ENCODE data around the gene MLKL. TPM values are rescaled to one million over a fixed set of nuclear protein-coding genes. Genes with fewer than 3 reads are reported as not detected.

Gene MLKL
- total RNA-seq, 3 donors from 2014 or later: 13.3 to 22.6 (median 14.9) TPM

DNA sequence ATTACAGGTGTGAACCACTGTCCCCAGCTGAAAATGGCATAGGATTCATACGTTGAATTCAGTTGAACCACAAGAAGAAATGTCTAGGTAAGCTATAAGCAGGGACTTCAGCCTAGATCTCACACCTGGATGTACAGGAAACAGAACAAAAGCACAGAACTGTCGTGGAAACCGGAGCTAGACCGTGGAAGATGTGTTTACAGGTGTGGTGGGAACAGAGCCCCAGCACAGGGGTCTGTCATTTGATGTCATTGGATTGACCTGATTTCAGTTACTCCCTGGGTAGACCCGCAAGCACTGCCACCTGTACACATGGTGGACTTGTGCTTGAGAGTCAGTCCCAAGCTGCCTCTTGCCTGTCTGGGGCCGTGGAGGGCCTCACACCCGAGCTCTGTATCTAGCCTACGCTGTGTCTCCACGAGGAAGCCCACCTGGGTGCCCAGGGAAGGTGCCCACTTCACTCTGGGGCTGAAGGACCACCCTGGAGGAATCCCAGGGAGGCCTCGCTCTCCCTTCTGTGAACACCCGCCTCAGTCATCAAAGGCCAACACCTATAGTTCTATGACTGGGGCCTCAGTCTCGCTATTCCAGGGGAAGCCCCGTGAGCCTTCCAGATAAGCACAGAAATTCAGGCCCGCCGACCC is 32.2 kb upstream of the MLKL start:
- no peak overlapping the region for H3K27ac ChIP-seq
- TF ChIP-seq POLR2AphosphoS5 (IDR thresholded peaks at IDR 0.05) (no peak), POLR2A (IDR thresholded peaks at IDR 0.05) (no peak)
- TF ChIP-seq, protein P1, sequence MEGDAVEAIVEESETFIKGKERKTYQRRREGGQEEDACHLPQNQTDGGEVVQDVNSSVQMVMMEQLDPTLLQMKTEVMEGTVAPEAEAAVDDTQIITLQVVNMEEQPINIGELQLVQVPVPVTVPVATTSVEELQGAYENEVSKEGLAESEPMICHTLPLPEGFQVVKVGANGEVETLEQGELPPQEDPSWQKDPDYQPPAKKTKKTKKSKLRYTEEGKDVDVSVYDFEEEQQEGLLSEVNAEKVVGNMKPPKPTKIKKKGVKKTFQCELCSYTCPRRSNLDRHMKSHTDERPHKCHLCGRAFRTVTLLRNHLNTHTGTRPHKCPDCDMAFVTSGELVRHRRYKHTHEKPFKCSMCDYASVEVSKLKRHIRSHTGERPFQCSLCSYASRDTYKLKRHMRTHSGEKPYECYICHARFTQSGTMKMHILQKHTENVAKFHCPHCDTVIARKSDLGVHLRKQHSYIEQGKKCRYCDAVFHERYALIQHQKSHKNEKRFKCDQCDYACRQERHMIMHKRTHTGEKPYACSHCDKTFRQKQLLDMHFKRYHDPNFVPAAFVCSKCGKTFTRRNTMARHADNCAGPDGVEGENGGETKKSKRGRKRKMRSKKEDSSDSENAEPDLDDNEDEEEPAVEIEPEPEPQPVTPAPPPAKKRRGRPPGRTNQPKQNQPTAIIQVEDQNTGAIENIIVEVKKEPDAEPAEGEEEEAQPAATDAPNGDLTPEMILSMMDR (IDR thresholded peaks at IDR 0.05): no peak
- H3K9me3 ChIP-seq: no peaks in the 10 kb centered on the region

DNA sequence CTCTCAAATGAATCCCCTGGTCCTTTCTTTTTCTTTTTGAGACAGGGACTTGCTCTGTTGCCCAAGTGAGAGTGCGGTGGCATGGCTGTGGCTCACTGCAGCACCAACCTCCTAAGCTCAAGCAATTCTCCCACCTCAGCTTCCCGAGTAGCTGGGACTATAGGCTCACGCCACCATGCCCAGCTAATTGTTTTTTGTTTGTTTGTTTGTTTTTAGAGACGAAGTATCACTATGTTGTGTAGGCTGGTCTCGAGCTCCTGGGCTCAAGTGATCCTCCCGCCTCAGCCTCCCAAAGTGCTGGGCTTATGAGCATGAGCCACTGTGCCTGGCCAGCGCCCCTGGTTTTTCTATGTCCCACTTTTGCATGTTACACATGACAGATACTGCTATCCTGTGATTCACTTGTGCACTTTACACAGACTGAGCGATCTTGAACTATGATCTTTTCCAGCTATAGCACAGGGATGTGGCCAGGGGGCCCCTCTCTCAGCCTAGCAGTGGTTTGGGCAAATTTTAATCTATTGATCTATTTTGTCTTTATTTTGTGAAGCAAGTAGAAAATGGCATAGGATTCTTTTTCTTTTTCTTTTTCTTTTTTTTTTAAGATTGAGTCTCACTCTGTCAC is 31.3 kb upstream of the MLKL start:
- TF ChIP-seq, protein P1 (IDR thresholded peaks at IDR 0.05): no peak
- no peak for TF ChIP-seq POLR2AphosphoS5 (IDR thresholded peaks at IDR 0.05)
- no peak for TF ChIP-seq POLR2A (IDR thresholded peaks at IDR 0.05)
- H3K9me3 ChIP-seq: peaks cover 3 to 4% of the 10 kb centered on the region in 2 donors
- H3K27ac ChIP-seq: peak overlapping the region in 1 of 2 donors; percentile 70
- intact Hi-C loops (cut with DNase I; ENCODE audit: low total_unique reads): loop anchor here (10.0 kb wide), 1 partner anchor 597 kb away; no protein-coding TSS in a partner anchor
- H3K36me3 ChIP-seq: no peaks in the 10 kb centered on the region
- peaks cover 0 to 11% of the 10 kb centered on the region in 2 donors for H3K4me1 ChIP-seq
- DNase-seq (ENCODE audit: low spot score in 2 of 2): no peak
- no peaks in the 10 kb centered on the region for H3K27me3 ChIP-seq
- no peak overlapping the region for H3K4me3 ChIP-seq

More for the DNA sequence above, 32.2 kb upstream of the MLKL start:
- intact Hi-C loops (cut with DNase I; ENCODE audit: low total_unique reads): loop anchor here (10.0 kb wide), 1 partner anchor 598 kb away; no protein-coding TSS in a partner anchor
- no peak for DNase-seq (ENCODE audit: low spot score in 2 of 2)
- H3K4me3 ChIP-seq: no peak overlapping the region
- peaks cover 0 to 11% of the 10 kb centered on the region in 2 donors for H3K4me1 ChIP-seq
- H3K27me3 ChIP-seq: no peaks in the 10 kb centered on the region
- no peaks in the 10 kb centered on the region for H3K36me3 ChIP-seq

DNA sequence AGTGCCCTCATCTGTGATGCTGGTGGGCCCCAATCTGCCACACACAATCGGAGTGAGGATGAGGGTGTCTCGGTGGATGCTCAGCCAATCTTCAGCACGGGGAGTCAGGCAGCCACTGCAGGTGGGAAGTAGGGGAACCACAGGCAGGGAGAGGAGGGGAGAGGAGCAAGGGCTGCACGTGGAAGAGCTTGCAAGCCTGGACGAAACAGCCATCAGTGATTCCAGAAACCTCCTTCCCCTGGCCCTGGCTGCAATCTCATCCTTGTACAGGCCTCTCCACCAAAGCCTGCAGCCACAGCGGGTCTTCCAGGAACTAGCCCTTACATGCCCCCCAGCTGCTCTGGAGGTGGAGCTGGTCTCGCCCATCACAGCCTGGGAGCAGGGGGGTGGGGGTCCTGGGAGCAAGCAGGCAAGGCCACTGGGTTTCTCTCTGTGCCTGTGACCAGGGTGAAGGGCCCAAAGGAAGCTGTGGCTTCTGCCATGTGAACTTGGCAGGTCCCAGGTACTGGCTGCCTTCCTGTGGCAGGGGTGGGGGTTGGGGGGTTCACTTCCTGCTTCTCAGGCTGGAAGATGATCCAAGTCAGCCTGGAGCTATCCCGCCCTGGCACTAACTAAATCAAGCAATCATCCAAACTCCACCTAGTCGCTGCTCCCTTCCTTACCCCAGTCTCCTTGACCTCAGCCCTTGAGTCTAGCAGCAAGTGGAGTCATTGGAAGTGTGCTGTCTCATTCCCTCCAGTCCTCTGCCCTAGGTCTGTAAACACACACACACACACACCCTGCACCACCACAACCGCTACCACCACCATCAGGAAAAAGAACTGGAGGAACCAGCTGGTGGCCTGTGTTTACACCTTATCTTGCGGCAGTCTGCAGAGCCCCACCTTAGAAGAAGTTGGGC is 29.4 kb upstream of the MLKL start:
- no peak for TF ChIP-seq POLR2A (IDR thresholded peaks at IDR 0.05)
- peak in 1 of 3 donors; percentile 13 for TF ChIP-seq POLR2AphosphoS5 (IDR thresholded peaks at IDR 0.05)
- Histone ChIP-seq H3K4me1 (peaks cover 0 to 11% of the 10 kb centered on the region in 2 donors), H3K36me3 (no peaks in the 10 kb centered on the region), H3K27me3 (no peaks in the 10 kb centered on the region), H3K9me3 (peaks cover 7 to 8% of the 10 kb centered on the region in 2 donors), H3K4me3 (no peak overlapping the region), H3K27ac (peak overlapping the region; percentile 70 to 77)
- DNase-seq (ENCODE audit: low spot score in 2 of 2): peak; percentile 77 to 81
- intact Hi-C loops (cut with DNase I; ENCODE audit: low total_unique reads): loop anchor here (10.0 kb wide), 1 partner anchor 595 kb away; no protein-coding TSS in a partner anchor

DNA sequence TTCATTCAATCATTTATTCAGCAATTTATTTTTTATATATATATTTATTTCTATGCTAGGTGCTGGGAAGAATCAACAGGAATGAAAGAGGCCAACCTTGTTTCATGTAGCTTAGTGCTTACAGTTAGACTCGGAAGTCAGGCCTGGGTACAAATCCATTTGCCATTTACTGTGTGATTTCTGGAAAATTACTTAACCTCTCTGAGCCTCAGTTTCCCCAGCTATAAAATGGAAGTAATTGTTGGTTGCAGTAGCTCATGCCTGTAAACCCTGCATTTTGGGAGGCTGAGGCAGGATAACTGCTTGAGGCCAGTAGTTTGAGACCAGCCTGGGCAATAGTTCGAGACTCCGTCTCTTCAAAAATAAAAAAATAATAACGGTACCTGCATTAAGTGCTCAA is 27.2 kb upstream of the MLKL start:
- H3K9me3 ChIP-seq: peaks cover 7 to 8% of the 10 kb centered on the region in 2 donors
- intact Hi-C loops (cut with DNase I; ENCODE audit: low total_unique reads): no loop called here
- no peak overlapping the region for H3K4me3 ChIP-seq
- no peak for DNase-seq (ENCODE audit: low spot score in 2 of 2)
- no peaks in the 10 kb centered on the region for H3K27me3 ChIP-seq
- H3K36me3 ChIP-seq: no peaks in the 10 kb centered on the region
- H3K4me1 ChIP-seq: peaks cover 0 to 11% of the 10 kb centered on the region in 2 donors
- no peak for TF ChIP-seq POLR2AphosphoS5 (IDR thresholded peaks at IDR 0.05)
- TF ChIP-seq, protein P1 (IDR thresholded peaks at IDR 0.05): no peak
- no peak overlapping the region for H3K27ac ChIP-seq

DNA sequence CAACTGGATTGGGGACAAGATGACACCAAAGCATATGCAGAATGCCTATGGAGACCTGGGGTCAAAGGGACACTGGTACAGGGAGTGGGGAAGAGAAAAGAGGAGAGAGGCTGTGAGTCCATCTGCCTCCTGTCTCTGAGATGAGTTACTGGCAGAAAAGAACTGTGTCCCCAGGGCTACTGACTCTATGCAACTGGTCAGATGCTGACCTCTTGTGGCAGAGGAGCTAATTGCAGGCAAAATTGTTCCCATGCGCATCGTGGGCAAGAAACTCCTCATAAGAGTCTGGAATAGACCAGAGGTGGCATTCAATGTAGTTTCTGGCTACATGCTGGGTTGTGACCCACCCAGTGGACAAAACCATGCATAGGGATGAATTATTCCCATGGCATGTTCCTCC is 26.1 kb upstream of the MLKL start:
- no peak for DNase-seq (ENCODE audit: low spot score in 2 of 2)
- H3K4me1 ChIP-seq: peaks cover 0 to 11% of the 10 kb centered on the region in 2 donors
- H3K27me3 ChIP-seq: no peaks in the 10 kb centered on the region
- no peak for TF ChIP-seq POLR2A (IDR thresholded peaks at IDR 0.05)
- TF ChIP-seq, protein P1 (IDR thresholded peaks at IDR 0.05): no peak
- TF ChIP-seq POLR2AphosphoS5 (IDR thresholded peaks at IDR 0.05): no peak
- peaks cover 7 to 8% of the 10 kb centered on the region in 2 donors for H3K9me3 ChIP-seq
- H3K36me3 ChIP-seq: no peaks in the 10 kb centered on the region
- intact Hi-C loops (cut with DNase I; ENCODE audit: low total_unique reads): no loop called here
- H3K27ac ChIP-seq: no peak overlapping the region
- H3K4me3 ChIP-seq: no peak overlapping the region

All from breast epithelium (tissue), 4 donors.